DND-41 (cell line): Measurements from ENCODE around the gene DEPP1.

Experiments
- CTCF ChIP-seq: IDR thresholded peaks from 2 replicates; pipeline ENCODE4 v1.5.1; 2012; ENCODE audit warnings: borderline replicate concordance, low read length, moderate library complexity, mild to moderate bottlenecking; ENCODE audit not compliant: poor library complexity, severe bottlenecking; ENCODE audit errors: extremely low read depth
- EZH2 ChIP-seq: IDR thresholded peaks from 3 replicates; pipeline ENCODE4 v1.6.1; 2012; ENCODE audit warnings: borderline replicate concordance, low read depth, mild to moderate bottlenecking, moderate library complexity, low read length, inconsistent platforms; ENCODE audit not compliant: severe bottlenecking

GRCh38 chr10:44949915-44950314, 28.7 kb downstream of the DEPP1 start:
- TF ChIP-seq CTCF, result no peak
- no peak for TF ChIP-seq EZH2
